Keratinocyte (primary cell): Measurements from ENCODE around the gene GRIN2D.

Experiments
- CTCF ChIP-seq, 3 experiments: IDR thresholded peaks in 1 of 3; conservative IDR thresholded peaks in 1 of 3; optimal IDR thresholded peaks in 1 of 3; 2 replicates in 2 of 3; 3 replicates in 1 of 3; pipeline versions ENCODE3 to v1.5.1; 2011; ENCODE audit warnings: low read length in 3 of 3, mild to moderate bottlenecking in 3 of 3, moderate library complexity in 2 of 3, control low read depth in 1 of 3, inconsistent platforms in 1 of 3; ENCODE audit not compliant: insufficient read depth in 2 of 3; ENCODE audit errors: extremely low read depth in 1 of 3
- EZH2 ChIP-seq: IDR thresholded peaks from one replicate; pipeline ENCODE4 v1.6.1; 2012; ENCODE audit warnings: inconsistent platforms, mild to moderate bottlenecking, low read length, moderate library complexity

GRCh38 chr19:48424694-48425219 lies 31.3 kb downstream of the GRIN2D start:
- no peak for TF ChIP-seq CTCF (optimal IDR thresholded peaks at IDR 0.05 in 1 of 3, IDR thresholded peaks at IDR 0.05 in 1 of 3, conservative IDR thresholded peaks at IDR 0.05 in 1 of 3; ENCODE audit: extremely low read depth in 1 of 3, insufficient read depth in 2 of 3, low read length in 3 of 3)
- no peak for TF ChIP-seq EZH2
